Measurements from ENCODE around the gene ADAM22.

ADAM22 gene

DNA sequence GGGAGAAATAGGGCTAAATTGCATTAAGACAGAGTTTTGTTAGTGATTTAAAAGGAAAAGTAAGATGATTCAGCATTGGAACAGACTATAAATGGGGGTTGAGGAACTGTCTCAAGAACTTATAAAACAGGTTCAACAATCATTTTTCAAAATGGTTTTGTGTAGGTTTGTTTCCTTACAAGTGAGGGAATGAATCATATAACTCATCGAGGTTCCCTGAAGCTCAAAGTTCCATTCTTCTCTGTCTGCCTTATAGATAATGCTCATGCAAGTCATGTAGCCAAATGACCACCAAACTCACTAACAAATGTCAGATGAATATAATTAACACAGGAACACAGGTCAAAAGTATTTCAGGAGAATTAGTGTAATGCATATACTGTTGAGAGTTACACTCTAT lies 27.7 kb downstream of the ADAM22 start:
- no peak overlapping the region for H3K27ac ChIP-seq (ENCODE audit: low read depth, low read length)
- no peaks in the 10 kb centered on the region for H3K36me3 ChIP-seq (ENCODE audit: insufficient read depth, low read length)
- peaks cover 1% of the 10 kb centered on the region; the same call in 1 of the 2 replicates for H3K9me3 ChIP-seq (ENCODE audit: insufficient read depth, low read depth, low read length)
- no peak overlapping the region for H3K4me3 ChIP-seq (ENCODE audit: low read length)
- H3K27me3 ChIP-seq (ENCODE audit: insufficient read depth, low read length) = no peaks in the 10 kb centered on the region
- WGBS = 100% methylated on average over 1 of the region's 1 CpG
- H3K4me1 ChIP-seq (ENCODE audit: insufficient read depth, low read length) = no peaks in the 10 kb centered on the region
- no peak overlapping the region for H3K9ac ChIP-seq (ENCODE audit: low read depth, low read length)

GRCh38 chr7:87966271-87966670 lies 32.2 kb downstream of the ADAM22 start:
- H3K27me3 ChIP-seq (ENCODE audit: insufficient read depth, low read length) = no peaks in the 10 kb centered on the region
- H3K4me3 ChIP-seq (ENCODE audit: low read length) = no peak overlapping the region
- H3K9me3 ChIP-seq (ENCODE audit: insufficient read depth, low read depth, low read length) = no peaks in the 10 kb centered on the region
- H3K36me3 ChIP-seq (ENCODE audit: insufficient read depth, low read length) = no peaks in the 10 kb centered on the region
- no peaks in the 10 kb centered on the region for H3K4me1 ChIP-seq (ENCODE audit: insufficient read depth, low read length)
- no peak overlapping the region for H3K9ac ChIP-seq (ENCODE audit: low read depth, low read length)
- 94% methylated on average over 1 of the region's 2 CpGs for WGBS
- no peak overlapping the region for H3K27ac ChIP-seq (ENCODE audit: low read depth, low read length)

GRCh38 chr7:87968021-87968420 lies 34.0 kb downstream of the ADAM22 start:
- Histone ChIP-seq H3K4me3 (ENCODE audit: low read length) (no peak overlapping the region), H3K27me3 (ENCODE audit: insufficient read depth, low read length) (no peaks in the 10 kb centered on the region), H3K9me3 (ENCODE audit: insufficient read depth, low read depth, low read length) (no peaks in the 10 kb centered on the region), H3K36me3 (ENCODE audit: insufficient read depth, low read length) (no peaks in the 10 kb centered on the region), H3K27ac (ENCODE audit: low read depth, low read length) (no peak overlapping the region), H3K4me1 (ENCODE audit: insufficient read depth, low read length) (no peaks in the 10 kb centered on the region), H3K9ac (ENCODE audit: low read depth, low read length) (no peak overlapping the region)
- WGBS = 96% methylated on average over 1 of the region's 1 CpG

GRCh38 chr7:87982116-87982515 lies 48.1 kb downstream of the ADAM22 start:
- Histone ChIP-seq H3K27me3 (ENCODE audit: insufficient read depth, low read length) (no peaks in the 10 kb centered on the region), H3K4me3 (ENCODE audit: low read length) (no peak overlapping the region), H3K4me1 (ENCODE audit: insufficient read depth, low read length) (no peaks in the 10 kb centered on the region), H3K9me3 (ENCODE audit: insufficient read depth, low read depth, low read length) (no peaks in the 10 kb centered on the region), H3K36me3 (ENCODE audit: insufficient read depth, low read length) (no peaks in the 10 kb centered on the region), H3K9ac (ENCODE audit: low read depth, low read length) (no peak overlapping the region), H3K27ac (ENCODE audit: low read depth, low read length) (no peak overlapping the region)
- WGBS = 94% methylated on average over 3 of the region's 3 CpGs

DNA sequence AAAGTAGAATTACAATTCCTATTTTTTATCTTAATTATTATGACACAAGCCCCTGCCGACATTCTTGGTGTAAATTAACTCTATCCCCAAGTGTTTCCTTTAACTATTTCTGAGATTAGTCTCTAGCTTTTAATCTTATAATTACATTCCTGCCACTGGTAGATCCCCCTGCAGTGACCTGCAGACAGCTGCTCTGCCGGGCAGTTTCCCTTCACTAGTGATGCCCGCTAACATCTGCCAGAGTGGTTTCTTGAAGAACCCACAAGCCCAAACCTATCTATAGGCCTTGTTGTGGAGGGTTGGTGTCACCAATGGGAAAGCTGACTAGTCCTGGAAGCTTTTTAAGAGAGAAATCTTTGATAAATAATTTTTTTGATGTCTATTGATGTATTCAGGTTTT lies 50.0 kb downstream of the ADAM22 start:
- no peaks in the 10 kb centered on the region for H3K4me1 ChIP-seq (ENCODE audit: insufficient read depth, low read length)
- H3K36me3 ChIP-seq (ENCODE audit: insufficient read depth, low read length) = no peaks in the 10 kb centered on the region
- H3K9me3 ChIP-seq (ENCODE audit: insufficient read depth, low read depth, low read length) = no peaks in the 10 kb centered on the region
- no peak overlapping the region for H3K9ac ChIP-seq (ENCODE audit: low read depth, low read length)
- WGBS = 96% methylated on average over 3 of the region's 3 CpGs
- no peak overlapping the region for H3K4me3 ChIP-seq (ENCODE audit: low read length)
- H3K27ac ChIP-seq (ENCODE audit: low read depth, low read length) = no peak overlapping the region
- no peaks in the 10 kb centered on the region for H3K27me3 ChIP-seq (ENCODE audit: insufficient read depth, low read length)

DNA sequence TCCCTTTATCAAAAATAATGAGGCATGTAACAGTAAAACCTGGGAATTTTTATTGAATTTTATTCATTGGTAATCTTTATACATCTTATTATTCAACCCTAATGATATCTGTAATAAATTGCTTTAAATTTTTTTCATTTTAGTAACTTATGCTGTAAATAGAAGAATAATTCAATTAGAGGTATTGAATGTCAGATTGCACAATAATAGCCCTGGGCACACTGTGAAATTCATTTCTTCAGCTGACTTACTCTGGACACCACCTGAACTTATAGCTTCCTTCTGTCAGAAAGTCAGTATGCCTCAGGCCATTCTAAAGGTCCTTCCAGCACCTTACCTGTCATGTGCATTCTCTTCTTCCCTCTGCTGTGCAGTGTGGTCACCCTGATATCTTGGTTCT lies 59.2 kb downstream of the ADAM22 start:
- no peaks in the 10 kb centered on the region for H3K36me3 ChIP-seq (ENCODE audit: insufficient read depth, low read length)
- H3K27ac ChIP-seq (ENCODE audit: low read depth, low read length) = no peak overlapping the region
- no peaks in the 10 kb centered on the region for H3K27me3 ChIP-seq (ENCODE audit: insufficient read depth, low read length)
- no peaks in the 10 kb centered on the region for H3K9me3 ChIP-seq (ENCODE audit: insufficient read depth, low read depth, low read length)
- H3K4me1 ChIP-seq (ENCODE audit: insufficient read depth, low read length) = no peaks in the 10 kb centered on the region
- no peak overlapping the region for H3K9ac ChIP-seq (ENCODE audit: low read depth, low read length)
- H3K4me3 ChIP-seq (ENCODE audit: low read length) = no peak overlapping the region

DNA sequence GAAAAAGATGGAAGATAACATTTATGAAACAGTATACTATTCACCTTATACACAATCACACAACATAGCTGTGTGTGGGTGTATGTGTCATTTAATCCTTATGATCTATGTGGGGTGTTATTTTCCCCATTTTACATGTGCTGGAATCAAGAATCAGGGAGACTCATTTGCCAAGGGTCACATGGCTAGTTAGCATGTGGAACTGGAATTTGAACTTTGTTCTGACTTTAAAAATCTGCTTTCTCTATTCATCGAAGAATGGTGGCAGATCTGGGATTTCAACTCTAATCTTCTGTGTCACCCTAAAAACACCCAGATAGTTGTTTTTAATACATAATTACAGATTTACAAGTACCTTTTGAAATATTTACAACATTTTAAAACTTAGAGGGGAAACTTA lies 65.2 kb downstream of the ADAM22 start:
- Histone ChIP-seq H3K9ac (ENCODE audit: low read depth, low read length) (no peak overlapping the region), H3K4me3 (ENCODE audit: low read length) (no peak overlapping the region), H3K9me3 (ENCODE audit: insufficient read depth, low read depth, low read length) (no peaks in the 10 kb centered on the region), H3K27me3 (ENCODE audit: insufficient read depth, low read length) (no peaks in the 10 kb centered on the region), H3K4me1 (ENCODE audit: insufficient read depth, low read length) (peaks cover 2% of the 10 kb centered on the region; the same call in 1 of the 2 replicates), H3K27ac (ENCODE audit: low read depth, low read length) (no peak overlapping the region), H3K36me3 (ENCODE audit: insufficient read depth, low read length) (no peaks in the 10 kb centered on the region)
- WGBS = 100% methylated on average over 1 of the region's 1 CpG

DNA sequence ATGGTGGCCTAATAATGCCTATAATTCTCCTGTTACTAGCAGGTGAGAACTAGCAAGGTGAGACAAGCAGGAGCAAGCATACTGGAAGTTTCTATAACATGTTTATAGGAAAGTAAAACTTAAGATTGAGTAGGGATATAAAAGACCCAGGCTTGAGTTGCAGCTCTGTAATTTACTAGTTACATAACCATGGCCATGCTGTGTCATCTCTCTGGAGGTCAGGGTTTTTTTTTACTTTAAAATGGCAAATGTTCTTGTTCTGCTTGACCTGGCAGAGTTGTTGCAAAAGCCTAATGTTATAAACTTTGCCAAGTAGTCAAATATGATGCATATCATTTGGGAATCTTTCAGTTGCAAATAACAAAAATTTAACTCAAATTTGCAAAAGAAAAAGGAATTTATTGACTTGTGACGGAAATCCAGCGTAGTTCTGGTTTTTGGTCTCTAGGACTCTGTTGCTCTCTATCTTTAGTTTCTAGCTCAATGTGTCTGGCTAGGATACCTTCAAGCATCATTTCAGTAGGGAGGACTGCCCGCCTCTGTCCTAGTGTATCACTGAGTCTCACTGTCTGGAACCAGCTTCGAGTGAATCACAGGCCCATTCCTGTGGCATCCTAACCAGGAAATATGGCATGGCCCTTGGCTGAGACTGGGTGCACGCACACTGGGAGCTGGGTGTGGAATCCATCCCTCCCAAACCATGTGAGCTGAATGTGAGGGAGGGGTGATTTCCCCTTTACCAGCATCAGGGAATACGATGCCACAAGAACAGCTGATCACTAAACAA lies 67.9 kb downstream of the ADAM22 start:
- Histone ChIP-seq H3K36me3 (ENCODE audit: insufficient read depth, low read length) (no peaks in the 10 kb centered on the region), H3K27me3 (ENCODE audit: insufficient read depth, low read length) (no peaks in the 10 kb centered on the region), H3K9me3 (ENCODE audit: insufficient read depth, low read depth, low read length) (no peaks in the 10 kb centered on the region), H3K4me1 (ENCODE audit: insufficient read depth, low read length) (peaks cover 2% of the 10 kb centered on the region; the same call in 1 of the 2 replicates), H3K4me3 (ENCODE audit: low read length) (no peak overlapping the region), H3K9ac (ENCODE audit: low read depth, low read length) (no peak overlapping the region), H3K27ac (ENCODE audit: low read depth, low read length) (no peak overlapping the region)
- 89% methylated on average over 5 of the region's 6 CpGs for WGBS

DNA sequence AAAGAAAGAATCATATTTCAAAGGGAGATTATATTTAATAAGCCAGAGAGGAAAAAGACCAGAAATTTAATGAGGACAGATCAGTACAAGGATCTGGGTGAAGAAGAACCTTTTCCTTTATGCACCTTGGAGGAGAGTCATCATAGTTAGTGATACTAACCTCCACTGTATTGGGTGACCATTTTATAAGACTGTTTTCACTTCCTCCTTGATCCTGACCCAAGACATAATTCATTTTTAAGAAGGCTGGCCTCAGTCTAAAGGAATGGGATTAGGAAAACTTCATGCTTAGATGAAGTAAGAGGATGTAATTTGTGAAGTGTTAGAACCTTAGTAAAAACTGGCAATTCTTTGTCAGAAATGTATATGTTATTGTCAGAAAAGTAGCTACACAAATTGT lies 68.6 kb downstream of the ADAM22 start:
- H3K36me3 ChIP-seq (ENCODE audit: insufficient read depth, low read length) = no peaks in the 10 kb centered on the region
- H3K27ac ChIP-seq (ENCODE audit: low read depth, low read length) = no peak overlapping the region
- H3K4me3 ChIP-seq (ENCODE audit: low read length) = no peak overlapping the region
- no peaks in the 10 kb centered on the region for H3K27me3 ChIP-seq (ENCODE audit: insufficient read depth, low read length)
- H3K4me1 ChIP-seq (ENCODE audit: insufficient read depth, low read length) = peaks cover 2% of the 10 kb centered on the region; the same call in 1 of the 2 replicates
- no peaks in the 10 kb centered on the region for H3K9me3 ChIP-seq (ENCODE audit: insufficient read depth, low read depth, low read length)
- no peak overlapping the region for H3K9ac ChIP-seq (ENCODE audit: low read depth, low read length)

DNA sequence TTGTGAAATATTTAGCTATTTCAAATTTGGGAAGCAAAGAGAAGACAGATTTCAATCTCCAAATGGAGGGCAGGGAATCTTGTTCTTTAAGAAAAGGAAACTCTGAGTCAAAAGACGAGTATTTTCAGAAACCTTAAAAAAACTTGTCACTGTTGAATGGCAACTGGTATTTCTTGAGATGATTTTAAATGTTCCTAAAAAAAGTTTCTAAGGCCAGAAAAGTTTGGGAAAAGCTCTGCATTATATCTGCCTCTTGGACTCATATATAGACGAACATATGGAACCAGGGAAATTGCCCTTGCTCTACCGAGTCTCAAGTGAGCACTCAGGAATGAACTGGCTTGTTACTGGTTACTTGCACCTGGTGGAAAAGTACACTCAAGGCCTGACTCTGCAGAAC lies 69.5 kb downstream of the ADAM22 start:
- Histone ChIP-seq H3K27ac (ENCODE audit: low read depth, low read length) (no peak overlapping the region), H3K36me3 (ENCODE audit: insufficient read depth, low read length) (no peaks in the 10 kb centered on the region)
- 92% methylated on average over 3 of the region's 3 CpGs for WGBS

DNA sequence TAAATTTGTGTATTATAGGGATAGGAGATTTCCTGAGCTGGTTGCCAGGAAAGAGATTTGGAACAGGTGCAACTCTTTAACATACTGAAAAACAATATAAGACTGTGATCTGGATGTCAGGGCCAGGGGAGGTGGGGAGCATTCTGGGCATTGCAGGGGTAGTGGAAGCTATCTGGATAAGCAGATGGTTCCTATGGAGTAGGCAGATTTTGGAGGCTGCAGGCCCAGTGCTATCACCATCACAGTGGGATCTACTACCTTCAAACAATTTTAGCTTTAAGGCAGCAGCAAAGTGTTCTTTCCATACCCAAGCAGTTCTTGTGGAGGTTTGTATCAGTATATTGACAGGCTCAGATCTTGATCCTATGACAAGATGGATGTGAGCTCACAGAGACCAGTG lies 71.1 kb downstream of the ADAM22 start:
- Histone ChIP-seq H3K9me3 (ENCODE audit: insufficient read depth, low read depth, low read length) (no peaks in the 10 kb centered on the region), H3K4me3 (ENCODE audit: low read length) (no peak overlapping the region), H3K36me3 (ENCODE audit: insufficient read depth, low read length) (no peaks in the 10 kb centered on the region), H3K27ac (ENCODE audit: low read depth, low read length) (no peak overlapping the region), H3K4me1 (ENCODE audit: insufficient read depth, low read length) (peaks cover 2% of the 10 kb centered on the region; the same call in 1 of the 2 replicates), H3K9ac (ENCODE audit: low read depth, low read length) (no peak overlapping the region), H3K27me3 (ENCODE audit: insufficient read depth, low read length) (no peaks in the 10 kb centered on the region)

More for the DNA sequence above, 69.5 kb downstream of the ADAM22 start:
- no peaks in the 10 kb centered on the region for H3K9me3 ChIP-seq (ENCODE audit: insufficient read depth, low read depth, low read length)
- H3K4me3 ChIP-seq (ENCODE audit: low read length) = no peak overlapping the region
- H3K9ac ChIP-seq (ENCODE audit: low read depth, low read length) = no peak overlapping the region
- peaks cover 2% of the 10 kb centered on the region; the same call in 1 of the 2 replicates for H3K4me1 ChIP-seq (ENCODE audit: insufficient read depth, low read length)
- H3K27me3 ChIP-seq (ENCODE audit: insufficient read depth, low read length) = no peaks in the 10 kb centered on the region

DNA sequence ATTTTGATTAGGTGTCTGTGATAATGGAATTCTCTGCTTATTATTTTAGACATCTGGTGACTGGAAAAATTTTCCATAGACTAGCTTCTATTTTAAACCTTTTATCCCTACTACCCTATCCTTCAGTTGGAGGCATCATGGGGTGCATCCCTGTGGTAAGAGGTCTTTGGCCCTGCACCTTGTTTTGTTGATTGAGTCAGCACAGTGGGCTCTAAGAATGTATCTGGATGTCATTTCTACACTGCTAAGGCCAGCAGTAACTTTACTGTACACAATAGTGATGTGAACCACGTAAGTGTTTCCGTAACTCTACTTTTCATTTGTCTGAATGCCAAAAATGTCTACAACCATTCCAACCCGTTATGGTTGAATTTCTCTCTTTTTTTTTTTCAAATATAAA lies 75.6 kb downstream of the ADAM22 start:
- H3K4me3 ChIP-seq (ENCODE audit: low read length) = no peak overlapping the region
- no peak overlapping the region for H3K27ac ChIP-seq (ENCODE audit: low read depth, low read length)
- H3K4me1 ChIP-seq (ENCODE audit: insufficient read depth, low read length) = no peaks in the 10 kb centered on the region
- no peaks in the 10 kb centered on the region for H3K36me3 ChIP-seq (ENCODE audit: insufficient read depth, low read length)
- 100% methylated on average over 3 of the region's 3 CpGs for WGBS
- no peaks in the 10 kb centered on the region for H3K9me3 ChIP-seq (ENCODE audit: insufficient read depth, low read depth, low read length)
- no peaks in the 10 kb centered on the region for H3K27me3 ChIP-seq (ENCODE audit: insufficient read depth, low read length)
- no peak overlapping the region for H3K9ac ChIP-seq (ENCODE audit: low read depth, low read length)

Data from HUES64 (cell line).